Epithelial cell of esophagus (primary cell): ENCODE measurements around the gene RPL28.
A peak's percentile ranks its signal among the peaks of the same experiment; 100 is the strongest.

Experiments
- DNase-seq: peaks from one replicate; pipeline ENCODE4 v3.0.0; 2010; ENCODE audit warnings: low read depth
- H3K4me3 ChIP-seq: 2 replicates; pipeline ENCODE4 v1.5.1; 2011; ENCODE audit warnings: mild to moderate bottlenecking, low read length, control low read depth
- TF ChIP-seq, protein P1 (sequence below): IDR thresholded peaks from 2 replicates; pipeline ENCODE4 v1.5.1; 2011; ENCODE audit warnings: low read depth, mild to moderate bottlenecking, low read length, control low read depth, inconsistent platforms; ENCODE audit not compliant: insufficient read depth; ENCODE audit errors: missing control alignments

Gene RPL28

DNA sequence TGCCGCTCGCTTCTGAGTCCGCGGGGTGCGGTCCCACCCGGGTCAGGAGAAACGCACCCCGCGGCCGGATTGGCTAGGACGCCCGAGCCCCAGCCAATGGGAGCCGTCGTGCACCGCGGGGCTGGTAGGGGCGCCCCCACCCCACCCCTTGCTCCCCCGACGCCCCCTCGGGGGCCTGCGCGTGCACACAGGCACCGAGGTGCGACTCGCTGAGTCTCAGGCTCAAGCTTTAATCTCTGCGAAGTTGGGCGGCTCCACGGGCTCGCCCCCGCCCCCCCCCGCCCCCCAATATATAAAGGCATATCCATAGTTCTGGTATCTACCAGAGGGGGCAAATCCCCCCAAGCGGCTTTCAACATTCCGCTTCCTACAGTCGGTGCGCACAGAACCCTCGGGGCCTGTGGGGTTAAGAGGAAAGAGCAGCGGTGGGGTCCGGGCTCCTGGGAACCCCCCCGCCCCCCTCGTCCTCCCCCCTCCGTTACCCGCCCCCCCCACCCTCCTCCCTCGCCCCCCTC lies 31.0 kb upstream of the RPL28 start, which contains the start of gene COX6B2:
TSS of gene COX6B2 (minus strand) at position 22 of the 515 bp plus-strand sequence. CDS start 198 bp downstream, outside the sequence.
- TF ChIP-seq, protein P1, sequence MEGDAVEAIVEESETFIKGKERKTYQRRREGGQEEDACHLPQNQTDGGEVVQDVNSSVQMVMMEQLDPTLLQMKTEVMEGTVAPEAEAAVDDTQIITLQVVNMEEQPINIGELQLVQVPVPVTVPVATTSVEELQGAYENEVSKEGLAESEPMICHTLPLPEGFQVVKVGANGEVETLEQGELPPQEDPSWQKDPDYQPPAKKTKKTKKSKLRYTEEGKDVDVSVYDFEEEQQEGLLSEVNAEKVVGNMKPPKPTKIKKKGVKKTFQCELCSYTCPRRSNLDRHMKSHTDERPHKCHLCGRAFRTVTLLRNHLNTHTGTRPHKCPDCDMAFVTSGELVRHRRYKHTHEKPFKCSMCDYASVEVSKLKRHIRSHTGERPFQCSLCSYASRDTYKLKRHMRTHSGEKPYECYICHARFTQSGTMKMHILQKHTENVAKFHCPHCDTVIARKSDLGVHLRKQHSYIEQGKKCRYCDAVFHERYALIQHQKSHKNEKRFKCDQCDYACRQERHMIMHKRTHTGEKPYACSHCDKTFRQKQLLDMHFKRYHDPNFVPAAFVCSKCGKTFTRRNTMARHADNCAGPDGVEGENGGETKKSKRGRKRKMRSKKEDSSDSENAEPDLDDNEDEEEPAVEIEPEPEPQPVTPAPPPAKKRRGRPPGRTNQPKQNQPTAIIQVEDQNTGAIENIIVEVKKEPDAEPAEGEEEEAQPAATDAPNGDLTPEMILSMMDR: no peak
- H3K4me3 ChIP-seq: peak within 1 kb of the TSS; percentile 44
- no peak for DNase-seq

DNA sequence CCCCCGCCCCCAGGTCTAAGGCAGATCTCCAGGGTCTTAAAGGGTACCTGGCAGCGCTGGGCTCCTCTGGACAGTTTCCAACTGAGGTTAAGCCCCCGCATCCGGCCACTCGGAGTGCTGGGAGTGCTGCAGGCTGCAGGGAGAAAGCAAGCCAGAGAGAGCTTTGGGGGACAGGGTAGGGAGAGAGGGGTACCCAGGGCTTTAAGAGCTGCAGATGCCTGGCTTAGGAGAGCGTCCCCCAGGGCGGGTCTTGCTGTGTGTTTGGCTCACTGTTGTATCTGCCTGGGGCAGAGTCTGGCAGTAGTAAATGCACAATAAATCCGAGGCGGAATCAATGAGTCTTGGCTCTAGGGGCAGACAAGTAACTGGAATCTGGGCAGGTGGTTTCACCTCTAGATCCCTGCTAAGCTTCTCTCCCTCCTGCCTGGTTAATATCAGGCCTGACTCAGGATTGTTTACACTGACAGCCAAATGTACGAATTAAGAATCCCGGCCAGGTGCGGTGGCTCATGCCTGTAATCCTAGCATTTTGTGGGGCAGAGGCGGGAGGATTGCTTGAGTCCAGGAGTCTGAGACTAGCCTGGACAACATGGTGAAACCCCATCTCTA lies 30.4 kb upstream of the RPL28 start:
- H3K4me3 ChIP-seq: no peak overlapping the region
- TF ChIP-seq, protein P1: no peak
- DNase-seq: peak; percentile 86

DNA sequence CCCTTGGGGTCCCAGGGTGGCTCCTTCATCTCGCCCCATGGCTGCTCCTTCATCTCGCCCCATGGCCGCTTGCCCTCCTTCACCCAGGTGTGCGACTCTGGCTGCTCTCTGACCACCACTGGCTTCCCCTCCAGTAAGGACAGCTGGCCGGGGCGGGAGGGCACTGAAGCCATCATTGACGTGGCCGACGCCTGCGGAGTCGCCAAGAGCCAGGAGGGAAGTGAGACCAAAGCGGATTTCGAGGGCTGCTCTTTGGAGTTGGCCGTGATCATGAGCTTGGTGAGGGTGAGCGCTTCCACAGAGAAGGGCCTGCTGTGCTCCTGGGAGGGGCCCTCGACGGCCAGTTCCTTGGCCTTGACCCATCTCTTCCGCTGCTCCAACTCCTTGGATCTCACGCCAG lies 27.2 kb upstream of the RPL28 start:
- no peak overlapping the region for H3K4me3 ChIP-seq
- TF ChIP-seq, protein P1: no peak
- no peak for DNase-seq

DNA sequence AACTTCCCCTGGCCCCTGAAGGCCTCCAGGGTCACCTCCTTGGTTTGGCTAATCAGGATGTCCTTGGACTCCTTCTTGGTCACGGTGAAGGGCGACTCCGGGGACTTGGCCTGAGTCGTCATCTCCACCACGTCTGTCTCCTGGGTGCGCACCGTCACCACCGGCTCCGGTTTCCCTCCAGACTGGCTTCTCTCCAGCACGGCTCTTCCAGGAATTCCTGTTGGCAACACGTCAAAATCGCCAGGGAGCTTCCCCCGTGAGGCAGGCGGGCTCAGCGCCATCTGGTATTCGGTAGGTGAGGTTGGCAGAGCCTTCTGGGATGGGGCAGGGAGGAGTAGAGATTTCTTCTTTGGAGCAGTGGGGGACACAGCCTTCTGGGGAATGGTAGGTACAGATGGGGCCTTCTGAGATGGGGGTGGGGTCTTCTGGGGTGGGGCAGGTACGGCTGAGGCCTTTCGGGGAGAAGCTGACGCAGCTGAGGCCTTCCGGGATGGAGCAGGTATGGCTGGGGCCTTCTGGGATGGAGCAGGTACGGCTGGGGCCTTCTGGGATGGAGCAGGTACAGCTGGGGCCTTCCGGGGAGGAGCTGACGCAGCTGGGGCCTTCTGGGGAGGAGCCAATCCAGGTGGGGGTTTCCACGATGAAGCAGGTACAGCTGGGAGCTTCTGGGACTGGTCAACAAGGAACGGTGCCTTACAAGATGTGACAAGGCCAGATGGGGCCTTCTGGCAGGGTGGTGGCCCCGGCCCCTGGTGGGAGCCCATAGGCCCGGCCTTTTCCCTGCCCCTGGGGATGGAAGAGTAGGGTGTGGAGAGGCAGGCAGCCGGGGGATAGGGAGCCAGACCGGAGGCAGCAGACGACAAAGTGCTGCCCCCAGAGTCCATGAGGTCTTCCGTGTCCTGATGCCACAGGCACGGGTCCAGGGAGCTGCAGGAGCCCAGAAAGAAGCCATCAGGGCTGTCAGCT lies 26.5 kb upstream of the RPL28 start:
- TF ChIP-seq, protein P1: no peak
- DNase-seq: peak; percentile 62
- no peak overlapping the region for H3K4me3 ChIP-seq

DNA sequence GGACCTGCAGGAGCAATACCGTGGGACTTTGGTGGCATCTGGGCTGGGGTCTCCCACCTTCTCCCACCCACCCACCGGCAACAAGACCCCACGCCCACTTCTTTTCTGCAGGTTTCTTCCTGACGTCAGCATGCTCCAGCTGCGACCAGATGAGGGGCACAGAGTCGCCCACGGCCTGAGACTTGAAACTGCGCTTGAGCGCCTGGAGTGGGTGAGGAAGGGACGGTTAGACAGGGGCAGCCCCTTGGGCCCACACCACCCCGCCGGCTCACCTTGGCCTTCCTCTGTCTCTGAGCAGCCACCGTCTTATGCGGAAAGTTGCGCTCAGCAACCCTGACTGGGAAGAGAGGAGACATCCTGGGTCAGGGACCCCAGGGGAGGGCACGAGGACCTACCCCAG lies 24.8 kb upstream of the RPL28 start:
- TF ChIP-seq, protein P1: no peak
- H3K4me3 ChIP-seq: no peak overlapping the region
- DNase-seq: no peak

DNA sequence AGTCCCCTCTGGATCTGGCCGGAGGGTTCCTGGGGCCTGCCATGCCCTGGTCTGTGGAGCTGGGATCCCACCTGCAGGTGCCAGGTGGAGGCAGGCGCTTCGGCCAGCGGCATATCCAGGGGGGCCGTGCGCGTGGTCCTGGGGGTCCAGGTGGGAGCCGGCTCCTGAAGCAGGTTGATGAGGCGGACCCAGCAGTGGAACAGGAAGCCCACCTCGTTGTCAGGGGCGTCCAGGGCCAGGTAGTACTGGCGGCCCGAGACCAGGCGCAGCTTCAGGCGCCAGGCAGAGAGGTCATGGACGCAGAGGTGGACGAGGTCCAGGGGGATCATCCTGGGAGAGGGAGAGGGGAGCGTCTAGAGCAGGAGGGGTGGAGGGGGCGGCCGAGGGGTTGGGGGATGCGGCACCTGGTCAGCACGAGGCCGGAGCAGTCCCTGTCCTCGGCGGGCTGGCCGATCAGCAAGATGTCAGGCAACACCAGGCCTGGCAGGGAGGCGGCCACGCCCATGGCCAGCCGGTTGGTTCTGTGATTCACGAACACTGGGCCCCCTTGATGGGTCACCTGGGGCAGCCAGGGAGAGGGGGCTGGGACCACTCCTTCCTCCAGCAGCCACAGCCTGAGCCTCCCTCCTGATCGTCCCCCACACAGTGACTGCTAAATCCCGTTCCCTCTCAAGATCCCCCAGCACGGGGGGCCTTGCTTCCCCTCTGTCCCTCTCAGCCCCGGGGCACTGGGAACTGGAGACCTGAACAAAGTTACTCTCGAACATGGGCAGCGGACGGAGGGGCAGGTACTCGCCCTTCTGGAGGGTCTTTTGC lies 23.4 kb upstream of the RPL28 start:
- no peak for DNase-seq
- TF ChIP-seq, protein P1: no peak
- H3K4me3 ChIP-seq: no peak overlapping the region
